Pons (tissue), 1 donor: ENCODE measurements around the gene ACTN4.
"Not testable (repeated sequence)": the region's sequence is repeated elsewhere in the genome, so short reads cannot be mapped to it uniquely, and the experiment has no call there.

Source experiments
- DNase-seq: peaks from one replicate; pipeline ENCODE4 v3.0.0-alpha.2; 2016; ENCODE audit warnings: low spot score

ACTN4 gene

GRCh38 chr19:38647368-38647965 lies at the start of gene ACTN4:
TSS of gene ACTN4 (plus strand) at chr19:38647649. CDS start at chr19:38647746, 97 bp downstream.
- peak; percentile 95 for DNase-seq

GRCh38 chr19:38599722-38600121 lies 47.7 kb upstream of the ACTN4 start:
- DNase-seq = no peak

GRCh38 chr19:38602856-38603255 lies 44.6 kb upstream of the ACTN4 start:
- DNase-seq = not testable (repeated sequence)

GRCh38 chr19:38606131-38606530 lies 41.3 kb upstream of the ACTN4 start:
- DNase-seq = no peak

- no peak for DNase-seq
Measured at GRCh38 chr19:38614289-38614688, 33.2 kb upstream of the ACTN4 start.

GRCh38 chr19:38615007-38615581 lies 32.4 kb upstream of the ACTN4 start:
- no peak for DNase-seq

- DNase-seq = no peak
Measured at GRCh38 chr19:38616265-38616664, 31.2 kb upstream of the ACTN4 start.

GRCh38 chr19:38617283-38617763 lies 30.1 kb upstream of the ACTN4 start:
- DNase-seq = peak; percentile 4

GRCh38 chr19:38617764-38618589 lies 29.5 kb upstream of the ACTN4 start, which contains the start of gene MAP4K1:
TSS of gene MAP4K1 (minus strand) at chr19:38617953. CDS start at chr19:38617895, 58 bp downstream.
- peak; percentile 3 for DNase-seq

GRCh38 chr19:38618590-38619360 lies 28.7 kb upstream of the ACTN4 start, which contains the start of gene EIF3K:
TSS of gene EIF3K (plus strand) at chr19:38619188. CDS start at chr19:38619269, 81 bp downstream.
- peak; percentile 99 for DNase-seq

- DNase-seq = no peak
Measured at GRCh38 chr19:38619361-38620174, 27.9 kb upstream of the ACTN4 start.

GRCh38 chr19:38624822-38625221 lies 22.6 kb upstream of the ACTN4 start:
- DNase-seq = no peak

GRCh38 chr19:38626401-38626800 lies 21.0 kb upstream of the ACTN4 start:
- no peak for DNase-seq

- DNase-seq = no peak
Measured at GRCh38 chr19:38629568-38629967, 17.9 kb upstream of the ACTN4 start.

GRCh38 chr19:38631301-38631700 lies 16.1 kb upstream of the ACTN4 start:
- not testable (repeated sequence) for DNase-seq

GRCh38 chr19:38631811-38632475 lies 15.5 kb upstream of the ACTN4 start:
- DNase-seq = not testable (repeated sequence)

- DNase-seq = no peak
Measured at GRCh38 chr19:38632476-38633213, 14.8 kb upstream of the ACTN4 start.

- DNase-seq = peak; percentile 61
Measured at GRCh38 chr19:38634757-38635482, 12.5 kb upstream of the ACTN4 start.
